ENCODE results near the gene SLC35E2B.
"Not testable (repeated sequence)": the region's sequence is repeated elsewhere in the genome, so short reads cannot be mapped to it uniquely, and the experiment has no call there.

SLC35E2B gene

DNA sequence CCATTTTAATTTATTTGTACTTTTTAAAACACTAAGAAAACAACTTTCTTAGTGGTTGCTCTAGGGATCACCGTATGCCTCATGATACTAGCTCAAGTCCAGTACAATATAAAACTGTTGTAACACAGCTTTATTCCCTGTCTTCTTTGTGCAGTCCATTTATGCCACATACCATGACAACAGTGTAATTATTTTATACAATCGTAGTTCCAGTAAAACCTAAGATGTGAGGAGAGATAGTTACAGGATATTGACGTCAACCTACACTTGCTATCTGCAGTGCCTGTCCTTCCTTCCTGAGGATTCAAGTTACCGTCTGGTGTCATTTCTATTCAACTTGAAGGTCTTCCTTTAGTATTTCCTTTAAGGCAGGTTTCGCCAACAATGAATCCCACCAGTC is 46.3 kb downstream of the SLC35E2B start:
- whole genome bisulfite sequencing (ENCODE audit: extremely low coverage, insufficient coverage, low lambda C conversion rate) = no CpG with 5 or more reads among the region's 5 CpGs
- H3K23ac ChIP-seq (ENCODE audit: low read length) = not testable (repeated sequence)

DNA sequence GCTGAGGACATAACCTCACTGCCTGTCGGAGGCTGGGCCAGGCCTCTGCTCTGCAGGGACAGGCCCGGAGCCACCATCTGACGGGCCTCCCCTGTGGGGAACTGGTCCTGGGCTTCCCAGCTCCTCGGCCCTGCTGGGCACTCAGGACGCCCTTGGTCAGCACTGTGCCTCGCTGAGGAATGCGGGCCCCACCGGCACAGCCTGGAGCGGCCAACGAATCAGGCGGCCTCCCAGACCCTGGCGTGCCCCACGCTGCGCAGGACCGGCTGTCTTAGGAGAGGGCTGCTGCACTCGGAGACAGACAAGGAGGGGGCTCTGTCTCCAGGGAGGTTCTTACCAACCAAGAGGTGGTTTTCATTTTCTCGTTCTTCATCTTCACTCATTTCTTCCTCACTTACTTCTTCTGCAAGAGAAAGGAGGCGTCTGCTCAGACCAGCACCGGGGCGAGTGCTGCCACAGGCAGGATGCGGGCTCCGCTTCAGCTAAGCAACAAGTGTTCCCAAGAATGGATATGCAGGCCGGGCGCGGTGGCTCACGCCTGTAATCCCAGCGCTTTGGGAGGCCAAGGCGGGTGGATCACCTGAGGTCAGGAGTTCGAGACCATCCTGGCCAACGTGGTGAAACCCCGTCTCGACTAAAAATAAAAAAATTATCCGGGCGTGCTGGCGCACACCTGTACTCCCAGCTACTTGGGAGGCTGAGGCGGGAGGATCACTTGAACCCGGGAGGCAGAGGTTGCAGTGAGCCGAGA is 51.7 kb downstream of the SLC35E2B start:
- not testable (repeated sequence) for H2BK5ac ChIP-seq (ENCODE audit: low read length); H3K18ac ChIP-seq (ENCODE audit: low read length); H3K27ac ChIP-seq (ENCODE audit: low read depth, low read length); H3K4ac ChIP-seq (ENCODE audit: low read depth, low read length); H4K5ac ChIP-seq (ENCODE audit: low read length); H3K9ac ChIP-seq (ENCODE audit: low read length); H2BK120ac ChIP-seq (ENCODE audit: low read depth, low read length); H3K27me3 ChIP-seq (ENCODE audit: insufficient read depth, low read length, poor library complexity); H2AK5ac ChIP-seq (ENCODE audit: low read length); H3K4me1 ChIP-seq (ENCODE audit: control insufficient read depth, low read depth, low read length); H4K8ac ChIP-seq (ENCODE audit: low read depth, low read length); H3K79me2 ChIP-seq (ENCODE audit: control insufficient read depth, insufficient read depth, low read length); H3K4me3 ChIP-seq (ENCODE audit: low read length); H3K79me1 ChIP-seq (ENCODE audit: low read length); H2BK15ac ChIP-seq (replicated peaks; ENCODE audit: low read depth); DNase-seq; H3K4me2 ChIP-seq (ENCODE audit: low read length); H3K56ac ChIP-seq (ENCODE audit: low read length); H3K23ac ChIP-seq (ENCODE audit: low read length); H3K36me3 ChIP-seq (ENCODE audit: control insufficient read depth, insufficient read depth, low read length)
- no CpG with 5 or more reads among the region's 38 CpGs for WGBS (ENCODE audit: extremely low coverage, insufficient coverage, low lambda C conversion rate)

More for the DNA sequence above, 46.3 kb downstream of the SLC35E2B start:
- H2AK5ac ChIP-seq (ENCODE audit: low read length); H3K4me1 ChIP-seq (ENCODE audit: control insufficient read depth, low read depth, low read length); H2BK120ac ChIP-seq (ENCODE audit: low read depth, low read length); H3K36me3 ChIP-seq (ENCODE audit: control insufficient read depth, insufficient read depth, low read length); H3K27ac ChIP-seq (ENCODE audit: low read depth, low read length); H3K18ac ChIP-seq (ENCODE audit: low read length); H4K5ac ChIP-seq (ENCODE audit: low read length); H3K27me3 ChIP-seq (ENCODE audit: insufficient read depth, low read length, poor library complexity); H2BK5ac ChIP-seq (ENCODE audit: low read length); H2BK15ac ChIP-seq (replicated peaks; ENCODE audit: low read depth); H3K4me3 ChIP-seq (ENCODE audit: low read length); H3K56ac ChIP-seq (ENCODE audit: low read length); H3K4ac ChIP-seq (ENCODE audit: low read depth, low read length); H3K79me1 ChIP-seq (ENCODE audit: low read length); DNase-seq; H3K9ac ChIP-seq (ENCODE audit: low read length); H3K4me2 ChIP-seq (ENCODE audit: low read length); H4K8ac ChIP-seq (ENCODE audit: low read depth, low read length); H3K79me2 ChIP-seq (ENCODE audit: control insufficient read depth, insufficient read depth, low read length): not testable (repeated sequence)

DNA sequence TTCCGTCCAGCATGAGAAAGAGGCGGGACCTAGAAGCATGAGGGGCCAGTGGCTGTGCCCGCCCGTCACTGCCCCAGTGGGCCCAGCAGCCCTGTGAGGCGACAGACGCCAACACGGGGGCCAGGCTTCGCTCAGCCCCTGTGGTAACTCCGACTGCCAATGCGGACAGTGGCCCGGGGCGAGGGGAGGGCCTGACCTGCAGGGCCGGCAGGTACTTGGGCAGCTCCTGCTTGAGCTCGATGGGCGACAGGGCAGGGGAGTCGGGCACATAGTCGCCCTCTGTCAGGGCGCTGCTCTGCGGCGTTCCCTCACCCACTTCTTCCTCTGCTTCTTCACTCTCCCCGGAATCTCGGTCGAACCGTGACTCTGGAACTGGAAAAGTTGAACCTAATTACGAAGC is 52.5 kb downstream of the SLC35E2B start:
- not testable (repeated sequence) for DNase-seq; H3K27me3 ChIP-seq (ENCODE audit: insufficient read depth, low read length, poor library complexity); H3K4me1 ChIP-seq (ENCODE audit: control insufficient read depth, low read depth, low read length); H3K36me3 ChIP-seq (ENCODE audit: control insufficient read depth, insufficient read depth, low read length); H3K4me2 ChIP-seq (ENCODE audit: low read length); H2BK5ac ChIP-seq (ENCODE audit: low read length); H2BK120ac ChIP-seq (ENCODE audit: low read depth, low read length); H3K56ac ChIP-seq (ENCODE audit: low read length); H3K4ac ChIP-seq (ENCODE audit: low read depth, low read length); H3K18ac ChIP-seq (ENCODE audit: low read length); H3K23ac ChIP-seq (ENCODE audit: low read length); H4K8ac ChIP-seq (ENCODE audit: low read depth, low read length); H3K79me1 ChIP-seq (ENCODE audit: low read length); H3K27ac ChIP-seq (ENCODE audit: low read depth, low read length); H2AK5ac ChIP-seq (ENCODE audit: low read length); H3K9ac ChIP-seq (ENCODE audit: low read length); H3K79me2 ChIP-seq (ENCODE audit: control insufficient read depth, insufficient read depth, low read length); H4K5ac ChIP-seq (ENCODE audit: low read length); H2BK15ac ChIP-seq (replicated peaks; ENCODE audit: low read depth); H3K4me3 ChIP-seq (ENCODE audit: low read length)
- no CpG with 5 or more reads among the region's 25 CpGs for WGBS (ENCODE audit: extremely low coverage, insufficient coverage, low lambda C conversion rate)

DNA sequence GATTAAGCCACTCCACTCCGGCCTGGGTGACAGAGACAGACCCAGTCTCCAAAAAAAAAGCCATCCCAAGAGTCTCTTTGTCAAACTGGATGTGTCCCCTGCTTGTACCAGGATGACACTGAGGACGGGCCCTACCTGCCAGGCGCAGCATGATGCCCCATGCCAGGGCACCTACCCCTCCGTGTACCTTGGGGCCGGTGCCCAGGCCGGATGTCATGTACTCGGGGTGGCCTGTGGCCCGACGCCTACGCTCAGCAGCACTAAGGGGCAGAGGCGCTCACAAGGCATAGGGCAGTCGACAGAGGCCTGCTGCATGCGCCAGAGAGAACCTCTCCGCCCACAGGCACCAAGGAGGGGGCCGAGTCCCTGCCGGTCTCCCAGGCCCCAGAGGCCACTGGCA is 53.2 kb downstream of the SLC35E2B start:
- H3K4me1 ChIP-seq (ENCODE audit: control insufficient read depth, low read depth, low read length); H3K27me3 ChIP-seq (ENCODE audit: insufficient read depth, low read length, poor library complexity); H3K4ac ChIP-seq (ENCODE audit: low read depth, low read length); H4K8ac ChIP-seq (ENCODE audit: low read depth, low read length); H3K36me3 ChIP-seq (ENCODE audit: control insufficient read depth, insufficient read depth, low read length); H3K27ac ChIP-seq (ENCODE audit: low read depth, low read length); H2BK15ac ChIP-seq (replicated peaks; ENCODE audit: low read depth); DNase-seq; H2BK5ac ChIP-seq (ENCODE audit: low read length); H3K9ac ChIP-seq (ENCODE audit: low read length); H3K18ac ChIP-seq (ENCODE audit: low read length); H3K79me1 ChIP-seq (ENCODE audit: low read length); H3K79me2 ChIP-seq (ENCODE audit: control insufficient read depth, insufficient read depth, low read length); H3K56ac ChIP-seq (ENCODE audit: low read length); H3K4me3 ChIP-seq (ENCODE audit: low read length); H3K4me2 ChIP-seq (ENCODE audit: low read length); H2AK5ac ChIP-seq (ENCODE audit: low read length); H2BK120ac ChIP-seq (ENCODE audit: low read depth, low read length); H4K5ac ChIP-seq (ENCODE audit: low read length); H3K23ac ChIP-seq (ENCODE audit: low read length): not testable (repeated sequence)
- WGBS (ENCODE audit: extremely low coverage, insufficient coverage, low lambda C conversion rate) = no CpG with 5 or more reads among the region's 16 CpGs

DNA sequence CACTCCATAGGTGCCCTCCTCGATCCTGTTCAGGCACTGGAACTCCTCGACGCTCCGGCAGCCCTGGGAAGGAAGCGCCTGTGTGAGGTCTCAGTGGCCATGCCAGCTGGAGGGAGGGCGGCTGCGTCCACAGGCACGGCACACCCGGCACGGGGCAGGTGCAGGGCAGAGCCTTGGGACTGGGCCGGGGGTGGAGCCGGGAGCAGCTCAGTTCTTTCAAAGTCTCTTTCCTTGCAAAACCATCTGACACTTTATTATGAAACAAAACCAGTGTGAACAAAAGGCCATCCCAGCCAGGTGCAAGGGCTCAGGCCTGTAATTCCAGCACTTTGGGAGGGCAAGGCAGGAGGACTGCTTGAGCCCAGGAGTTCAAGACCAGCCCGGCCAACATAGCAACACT is 54.1 kb downstream of the SLC35E2B start:
- not testable (repeated sequence) for H3K36me3 ChIP-seq (ENCODE audit: control insufficient read depth, insufficient read depth, low read length); H3K27me3 ChIP-seq (ENCODE audit: insufficient read depth, low read length, poor library complexity); DNase-seq; H4K8ac ChIP-seq (ENCODE audit: low read depth, low read length); H3K4me1 ChIP-seq (ENCODE audit: control insufficient read depth, low read depth, low read length); H3K79me1 ChIP-seq (ENCODE audit: low read length); H3K79me2 ChIP-seq (ENCODE audit: control insufficient read depth, insufficient read depth, low read length); H2AK5ac ChIP-seq (ENCODE audit: low read length); H2BK5ac ChIP-seq (ENCODE audit: low read length); H3K4ac ChIP-seq (ENCODE audit: low read depth, low read length); H3K4me2 ChIP-seq (ENCODE audit: low read length); H2BK15ac ChIP-seq (replicated peaks; ENCODE audit: low read depth); H2BK120ac ChIP-seq (ENCODE audit: low read depth, low read length); H4K5ac ChIP-seq (ENCODE audit: low read length); H3K9ac ChIP-seq (ENCODE audit: low read length); H3K4me3 ChIP-seq (ENCODE audit: low read length); H3K18ac ChIP-seq (ENCODE audit: low read length); H3K56ac ChIP-seq (ENCODE audit: low read length); H3K23ac ChIP-seq (ENCODE audit: low read length); H3K27ac ChIP-seq (ENCODE audit: low read depth, low read length)
- no CpG with 5 or more reads among the region's 13 CpGs for WGBS (ENCODE audit: extremely low coverage, insufficient coverage, low lambda C conversion rate)

DNA sequence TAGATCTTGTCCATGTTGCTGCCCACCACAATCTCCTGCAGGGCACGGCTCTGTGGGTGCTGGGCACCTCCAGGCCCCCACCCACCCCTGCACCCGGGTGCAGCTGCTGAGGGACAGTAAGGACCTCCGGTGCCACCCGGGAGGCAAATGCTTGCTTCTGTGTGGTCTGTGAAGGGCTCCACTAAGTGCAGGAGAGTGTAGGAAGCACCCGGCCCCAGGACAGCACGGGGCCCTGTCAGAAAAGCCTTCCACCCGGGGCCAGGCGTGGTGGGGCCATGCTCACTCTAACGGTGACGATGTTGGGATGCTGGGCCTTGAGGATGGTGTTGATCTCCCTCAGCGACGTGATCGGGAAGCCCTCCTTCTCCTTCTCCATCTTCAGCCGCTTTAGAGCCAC is 55.1 kb downstream of the SLC35E2B start:
- not testable (repeated sequence) for H3K4me1 ChIP-seq (ENCODE audit: control insufficient read depth, low read depth, low read length); DNase-seq; H3K4ac ChIP-seq (ENCODE audit: low read depth, low read length); H3K56ac ChIP-seq (ENCODE audit: low read length); H3K9ac ChIP-seq (ENCODE audit: low read length); H2BK15ac ChIP-seq (replicated peaks; ENCODE audit: low read depth); H3K79me1 ChIP-seq (ENCODE audit: low read length); H2AK5ac ChIP-seq (ENCODE audit: low read length); H4K8ac ChIP-seq (ENCODE audit: low read depth, low read length); H3K4me3 ChIP-seq (ENCODE audit: low read length); H3K4me2 ChIP-seq (ENCODE audit: low read length); H3K36me3 ChIP-seq (ENCODE audit: control insufficient read depth, insufficient read depth, low read length); H4K5ac ChIP-seq (ENCODE audit: low read length); H3K79me2 ChIP-seq (ENCODE audit: control insufficient read depth, insufficient read depth, low read length); H2BK120ac ChIP-seq (ENCODE audit: low read depth, low read length); H3K23ac ChIP-seq (ENCODE audit: low read length); H3K27me3 ChIP-seq (ENCODE audit: insufficient read depth, low read length, poor library complexity); H3K27ac ChIP-seq (ENCODE audit: low read depth, low read length); H3K18ac ChIP-seq (ENCODE audit: low read length); H2BK5ac ChIP-seq (ENCODE audit: low read length)
- WGBS (ENCODE audit: extremely low coverage, insufficient coverage, low lambda C conversion rate) = no CpG with 5 or more reads among the region's 14 CpGs
